Stimulated activated CD4-positive, alpha-beta T cell treated with anti-CD3 and anti-CD28 coated beads, TNF-alpha, amount 100 ng/mL, for 4 hours (primary cell): ENCODE results near the gene TMC5.
A peak's percentile ranks its signal among the peaks of the same experiment; 100 is the strongest.

Experiments used
- DNase-seq, 3 experiments: peaks; one replicate each; pipeline ENCODE4 v3.0.0-alpha.2; 2020; ENCODE audit warnings: low read depth in 3 of 3

Gene TMC5

GRCh38 chr16:19458722-19459379, 41.2 kb downstream of the TMC5 start:
- no peak for DNase-seq

GRCh38 chr16:19460397-19460796, 42.7 kb downstream of the TMC5 start:
- DNase-seq: no peak

- DNase-seq: no peak
These were observed 46.0 kb downstream of the TMC5 start for GRCh38 chr16:19463468-19464315.

GRCh38 chr16:19468300-19468699, 50.6 kb downstream of the TMC5 start:
- no peak for DNase-seq

GRCh38 chr16:19472482-19472881, 54.8 kb downstream of the TMC5 start:
- no peak for DNase-seq

GRCh38 chr16:19474617-19475016, 56.9 kb downstream of the TMC5 start:
- DNase-seq: no peak

- DNase-seq: no peak
These were observed 60.8 kb downstream of the TMC5 start for GRCh38 chr16:19478505-19478904.

- DNase-seq: no peak
These were observed 61.6 kb downstream of the TMC5 start for GRCh38 chr16:19479302-19479721.

GRCh38 chr16:19481296-19481695, 63.6 kb downstream of the TMC5 start:
- no peak for DNase-seq

GRCh38 chr16:19481769-19482168, 64.1 kb downstream of the TMC5 start:
- no peak for DNase-seq

- DNase-seq: no peak
These were observed 64.6 kb downstream of the TMC5 start for GRCh38 chr16:19482291-19482690.

- DNase-seq: no peak
These were observed 66.4 kb downstream of the TMC5 start for GRCh38 chr16:19484096-19484495.

GRCh38 chr16:19485611-19486010, 67.9 kb downstream of the TMC5 start:
- DNase-seq: no peak

- DNase-seq: no peak
These were observed 68.4 kb downstream of the TMC5 start for GRCh38 chr16:19486051-19486450.

- DNase-seq: no peak
These were observed 69.2 kb downstream of the TMC5 start for GRCh38 chr16:19486750-19487325.

- DNase-seq: no peak
These were observed 70.5 kb downstream of the TMC5 start for GRCh38 chr16:19488213-19488640.

GRCh38 chr16:19490619-19491018, 72.9 kb downstream of the TMC5 start:
- no peak for DNase-seq

GRCh38 chr16:19497176-19497575, 79.5 kb downstream of the TMC5 start:
- no peak for DNase-seq

- no peak for DNase-seq
These were observed 81.3 kb downstream of the TMC5 start for GRCh38 chr16:19499006-19499405.

- no peak for DNase-seq
These were observed 81.8 kb downstream of the TMC5 start for GRCh38 chr16:19499481-19499880.

- DNase-seq: peak in 1 of 3 experiments; percentile 37
These were observed 84.9 kb downstream of the TMC5 start for GRCh38 chr16:19502395-19503131.

GRCh38 chr16:19503461-19504075, 85.9 kb downstream of the TMC5 start:
- DNase-seq: no peak
